Parathyroid adenoma (tissue), 2 donors: ENCODE results near the gene PRKAA2.

Experiments
- H2AFZ ChIP-seq: fragments of 300-600 bp; sonication (generic); one replicate; pipeline ENCODE4 v1.7.0; 2017; ENCODE audit warnings: antibody characterized with exemption, mild to moderate bottlenecking
- H3K27ac ChIP-seq: fragments of 300-600 bp; sonication (generic); one replicate; pipeline ENCODE4 v1.7.0; 2017
- H3K27me3 ChIP-seq: fragments of 300-600 bp; sonication (generic); one replicate; pipeline ENCODE4 v1.7.0; 2017; ENCODE audit warnings: low read length; ENCODE audit not compliant: control insufficient read depth, insufficient read depth
- H3K36me3 ChIP-seq: fragments of 300-600 bp; sonication (generic); one replicate; pipeline ENCODE4 v1.7.0; 2017; ENCODE audit warnings: low read length; ENCODE audit not compliant: control insufficient read depth, insufficient read depth
- H3K4me1 ChIP-seq: fragments of 300-600 bp; sonication (generic); one replicate; pipeline ENCODE4 v1.7.0; 2017; ENCODE audit warnings: control low read depth
- H3K4me2 ChIP-seq: fragments of 300-600 bp; sonication (generic); one replicate; pipeline ENCODE4 v1.7.0; 2017; ENCODE audit warnings: low read length
- H3K4me3 ChIP-seq: fragments of 300-600 bp; sonication (generic); one replicate; pipeline ENCODE4 v1.7.0; 2017; ENCODE audit warnings: low read depth, low read length
- H3K79me2 ChIP-seq: fragments of 300-600 bp; sonication (generic); one replicate; pipeline ENCODE4 v1.7.0; 2017; ENCODE audit warnings: control low read depth
- H3K9ac ChIP-seq: fragments of 300-600 bp; sonication (generic); one replicate; pipeline ENCODE4 v1.7.0; 2017; ENCODE audit warnings: mild to moderate bottlenecking
- H3K9me3 ChIP-seq: fragments of 300-600 bp; sonication (generic); one replicate; pipeline ENCODE4 v1.7.0; 2017; ENCODE audit warnings: low read length; ENCODE audit not compliant: control insufficient read depth
- TF ChIP-seq, protein P1 (sequence below): fragments of 300-600 bp; sonication (generic); IDR thresholded peaks from one replicate; pipeline ENCODE4 v1.7.0; 2017; ENCODE audit warnings: antibody characterized with exemption, mild to moderate bottlenecking
- donor health status: primary hyperparathyroidism.

The PRKAA2 gene

DNA sequence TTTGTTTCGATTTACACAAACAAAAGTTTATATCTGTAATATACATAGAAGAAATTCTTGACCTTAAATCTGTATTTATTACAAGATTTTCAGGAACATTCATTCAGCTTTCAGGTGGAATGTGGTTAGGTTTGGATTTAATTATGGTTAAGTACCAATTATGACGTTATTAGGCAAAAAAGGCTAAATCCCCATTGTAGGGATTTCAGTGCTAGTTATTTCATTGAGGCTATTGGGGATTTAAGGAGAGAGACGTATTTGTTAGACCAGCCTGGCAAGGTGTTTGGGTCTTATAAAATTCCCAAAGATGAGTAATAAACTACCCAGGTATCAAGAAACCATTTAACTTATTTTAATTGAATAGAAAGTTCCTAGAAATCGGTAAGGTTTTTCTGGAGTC, 26.0 kb downstream of the PRKAA2 start:
- Histone ChIP-seq H3K27me3 (no peaks in the 10 kb centered on the region), H3K36me3 (no peaks in the 10 kb centered on the region), H3K4me3 (no peak overlapping the region), H3K4me1 (no peaks in the 10 kb centered on the region), H3K9ac (no peak overlapping the region), H3K27ac (no peak overlapping the region), H3K9me3 (no peaks in the 10 kb centered on the region), H3K4me2 (no peak overlapping the region), H2AFZ (no peak overlapping the region), H3K79me2 (no peaks in the 10 kb centered on the region)
- TF ChIP-seq, protein P1, sequence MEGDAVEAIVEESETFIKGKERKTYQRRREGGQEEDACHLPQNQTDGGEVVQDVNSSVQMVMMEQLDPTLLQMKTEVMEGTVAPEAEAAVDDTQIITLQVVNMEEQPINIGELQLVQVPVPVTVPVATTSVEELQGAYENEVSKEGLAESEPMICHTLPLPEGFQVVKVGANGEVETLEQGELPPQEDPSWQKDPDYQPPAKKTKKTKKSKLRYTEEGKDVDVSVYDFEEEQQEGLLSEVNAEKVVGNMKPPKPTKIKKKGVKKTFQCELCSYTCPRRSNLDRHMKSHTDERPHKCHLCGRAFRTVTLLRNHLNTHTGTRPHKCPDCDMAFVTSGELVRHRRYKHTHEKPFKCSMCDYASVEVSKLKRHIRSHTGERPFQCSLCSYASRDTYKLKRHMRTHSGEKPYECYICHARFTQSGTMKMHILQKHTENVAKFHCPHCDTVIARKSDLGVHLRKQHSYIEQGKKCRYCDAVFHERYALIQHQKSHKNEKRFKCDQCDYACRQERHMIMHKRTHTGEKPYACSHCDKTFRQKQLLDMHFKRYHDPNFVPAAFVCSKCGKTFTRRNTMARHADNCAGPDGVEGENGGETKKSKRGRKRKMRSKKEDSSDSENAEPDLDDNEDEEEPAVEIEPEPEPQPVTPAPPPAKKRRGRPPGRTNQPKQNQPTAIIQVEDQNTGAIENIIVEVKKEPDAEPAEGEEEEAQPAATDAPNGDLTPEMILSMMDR: no peak

DNA sequence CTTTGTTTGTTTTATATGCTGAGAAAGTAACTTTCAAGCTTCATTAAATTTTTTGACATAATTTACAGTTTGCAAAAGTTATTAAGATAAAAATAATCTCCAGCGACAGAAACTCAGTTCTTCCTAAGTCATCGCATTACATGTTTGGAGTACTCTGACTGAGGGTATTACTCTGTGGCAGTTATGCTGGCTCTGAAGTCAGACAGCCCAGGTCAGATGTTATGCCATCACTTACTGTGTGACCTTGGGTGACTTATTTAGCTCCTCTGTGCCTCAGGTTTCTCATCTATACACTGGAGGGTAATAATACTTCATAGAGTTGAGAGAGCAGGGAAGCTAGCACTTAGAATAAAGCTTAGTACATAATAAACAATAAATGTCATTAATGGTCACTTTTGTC, 26.4 kb downstream of the PRKAA2 start:
- TF ChIP-seq, protein P1: no peak
- Histone ChIP-seq H3K36me3 (no peaks in the 10 kb centered on the region), H3K27me3 (no peaks in the 10 kb centered on the region), H3K4me1 (no peaks in the 10 kb centered on the region), H3K79me2 (no peaks in the 10 kb centered on the region), H3K9ac (no peak overlapping the region), H2AFZ (no peak overlapping the region), H3K27ac (no peak overlapping the region), H3K9me3 (no peaks in the 10 kb centered on the region), H3K4me3 (no peak overlapping the region), H3K4me2 (no peak overlapping the region)

DNA sequence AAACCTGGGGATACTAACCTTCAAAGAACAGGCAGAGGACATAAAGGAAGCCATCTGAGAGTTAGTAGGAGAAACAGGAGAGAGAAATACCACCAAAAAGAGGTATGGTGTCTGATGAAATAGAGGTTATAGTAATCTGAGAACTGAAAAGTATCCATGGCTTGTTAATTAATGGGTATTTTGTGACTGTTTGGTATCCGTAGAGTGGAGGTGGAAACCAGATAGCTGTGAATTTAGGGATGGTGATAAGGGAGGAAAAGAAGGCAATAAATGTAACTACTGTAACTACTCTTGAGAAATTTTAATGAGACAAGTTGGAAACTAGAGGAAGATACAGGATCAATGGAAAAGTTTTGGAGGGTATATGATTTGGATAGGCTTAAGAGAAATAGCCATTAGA, 27.5 kb downstream of the PRKAA2 start:
- H3K27me3 ChIP-seq: no peaks in the 10 kb centered on the region
- no peaks in the 10 kb centered on the region for H3K36me3 ChIP-seq
- H3K4me2 ChIP-seq: no peak overlapping the region
- no peaks in the 10 kb centered on the region for H3K4me1 ChIP-seq
- no peak overlapping the region for H3K4me3 ChIP-seq
- no peak overlapping the region for H2AFZ ChIP-seq
- TF ChIP-seq, protein P1: no peak
- H3K9ac ChIP-seq: no peak overlapping the region
- H3K79me2 ChIP-seq: no peaks in the 10 kb centered on the region
- no peaks in the 10 kb centered on the region for H3K9me3 ChIP-seq
- H3K27ac ChIP-seq: no peak overlapping the region

DNA sequence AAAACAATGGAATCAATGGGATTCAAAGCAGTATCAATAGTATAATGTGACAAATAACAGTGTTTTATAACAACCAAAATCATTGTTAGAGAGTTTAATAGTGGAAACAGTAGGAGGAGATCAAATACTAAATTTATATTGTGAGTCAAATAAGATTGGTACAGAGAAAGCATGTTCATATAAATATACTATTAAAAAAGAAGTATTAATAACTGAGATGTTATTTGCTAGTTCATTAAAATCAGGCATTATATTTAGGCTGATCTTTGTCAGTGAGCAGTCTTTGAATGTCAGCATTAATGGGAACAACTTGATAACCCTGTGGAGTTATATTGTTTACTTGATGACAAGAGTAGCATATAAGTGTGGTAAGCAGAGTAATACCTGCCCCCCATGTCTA, 30.6 kb downstream of the PRKAA2 start:
- H2AFZ ChIP-seq: no peak overlapping the region
- H3K27ac ChIP-seq: no peak overlapping the region
- no peak overlapping the region for H3K4me3 ChIP-seq
- no peak overlapping the region for H3K4me2 ChIP-seq
- H3K9ac ChIP-seq: no peak overlapping the region
- H3K36me3 ChIP-seq: no peaks in the 10 kb centered on the region
- no peaks in the 10 kb centered on the region for H3K79me2 ChIP-seq
- H3K4me1 ChIP-seq: no peaks in the 10 kb centered on the region
- no peaks in the 10 kb centered on the region for H3K9me3 ChIP-seq
- H3K27me3 ChIP-seq: no peaks in the 10 kb centered on the region
- TF ChIP-seq, protein P1: no peak

DNA sequence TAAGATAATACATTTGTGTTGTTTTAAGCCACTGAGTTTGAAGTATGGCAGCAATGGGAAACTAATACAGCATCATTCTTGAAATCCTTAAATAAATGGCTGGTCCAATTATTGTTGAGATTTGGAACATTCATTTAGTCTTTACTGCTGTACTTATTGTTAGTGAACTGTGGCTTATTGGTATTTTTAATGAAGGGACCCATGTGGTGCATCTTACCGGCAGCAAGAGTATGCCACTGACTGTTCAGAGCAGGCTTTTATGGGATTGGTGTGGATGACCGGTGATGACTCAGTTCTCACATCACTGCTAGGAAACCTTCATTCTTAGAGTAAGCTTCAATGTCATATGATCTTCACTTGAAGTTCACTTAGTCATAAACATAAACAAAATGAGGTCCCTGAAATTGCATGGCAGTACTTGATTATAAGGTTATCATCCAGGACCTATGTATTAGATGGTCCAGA, 31.5 kb downstream of the PRKAA2 start:
- no peaks in the 10 kb centered on the region for H3K4me1 ChIP-seq
- H3K4me3 ChIP-seq: no peak overlapping the region
- H3K79me2 ChIP-seq: no peaks in the 10 kb centered on the region
- no peaks in the 10 kb centered on the region for H3K9me3 ChIP-seq
- TF ChIP-seq, protein P1: no peak
- no peak overlapping the region for H3K27ac ChIP-seq
- no peak overlapping the region for H3K9ac ChIP-seq
- H3K27me3 ChIP-seq: no peaks in the 10 kb centered on the region
- no peaks in the 10 kb centered on the region for H3K36me3 ChIP-seq
- no peak overlapping the region for H2AFZ ChIP-seq
- no peak overlapping the region for H3K4me2 ChIP-seq
